HG03342 (cell line): ENCODE data around the gene DISP2.

Experiments
- ATAC-seq: cut with Tn5 transposase; IDR thresholded peaks from one replicate; pipeline ENCODE4 v1.9.1; 2021; ENCODE audit warnings: mild to moderate bottlenecking, moderate library complexity; ENCODE audit not compliant: unreplicated experiment

The DISP2 gene

DNA sequence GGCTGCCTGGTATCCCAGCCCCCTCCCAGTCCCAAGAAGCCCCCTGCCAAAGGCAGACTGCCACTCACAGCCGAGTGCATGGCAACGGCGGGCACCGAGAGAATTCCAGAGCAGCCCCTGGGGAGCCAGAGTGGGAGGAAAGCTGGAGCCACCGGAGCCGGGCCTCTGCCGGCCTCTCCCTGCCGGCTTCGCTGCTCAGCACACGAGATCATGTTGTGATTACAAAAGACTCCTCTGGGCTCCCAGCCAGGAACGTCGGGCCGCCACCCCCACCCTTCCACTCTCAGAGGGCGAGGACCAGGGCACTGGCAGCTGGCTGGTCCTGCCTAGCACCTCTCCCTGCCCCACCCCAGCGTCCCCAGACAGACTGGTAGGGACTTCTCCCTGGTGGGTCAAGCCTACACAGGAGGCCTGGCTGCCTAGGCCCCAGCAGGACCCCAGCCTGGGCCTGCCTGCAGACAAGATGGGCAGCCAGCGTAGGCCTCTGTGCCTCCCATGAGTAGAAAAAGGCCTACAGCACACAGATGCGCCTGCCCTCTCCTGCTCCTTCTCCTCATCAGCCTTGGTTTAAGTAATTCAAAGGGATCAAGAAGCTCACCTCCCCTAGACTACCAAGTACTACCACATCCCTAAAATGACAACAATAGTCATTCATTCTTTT is 17.1 kb upstream of the DISP2 start, which contains the start of gene CCDC9B:
TSS of gene CCDC9B (minus strand) at position 200 of the 661 bp plus-strand sequence. CDS start at position 80, 120 bp downstream.
- ATAC-seq, result no peak

DNA sequence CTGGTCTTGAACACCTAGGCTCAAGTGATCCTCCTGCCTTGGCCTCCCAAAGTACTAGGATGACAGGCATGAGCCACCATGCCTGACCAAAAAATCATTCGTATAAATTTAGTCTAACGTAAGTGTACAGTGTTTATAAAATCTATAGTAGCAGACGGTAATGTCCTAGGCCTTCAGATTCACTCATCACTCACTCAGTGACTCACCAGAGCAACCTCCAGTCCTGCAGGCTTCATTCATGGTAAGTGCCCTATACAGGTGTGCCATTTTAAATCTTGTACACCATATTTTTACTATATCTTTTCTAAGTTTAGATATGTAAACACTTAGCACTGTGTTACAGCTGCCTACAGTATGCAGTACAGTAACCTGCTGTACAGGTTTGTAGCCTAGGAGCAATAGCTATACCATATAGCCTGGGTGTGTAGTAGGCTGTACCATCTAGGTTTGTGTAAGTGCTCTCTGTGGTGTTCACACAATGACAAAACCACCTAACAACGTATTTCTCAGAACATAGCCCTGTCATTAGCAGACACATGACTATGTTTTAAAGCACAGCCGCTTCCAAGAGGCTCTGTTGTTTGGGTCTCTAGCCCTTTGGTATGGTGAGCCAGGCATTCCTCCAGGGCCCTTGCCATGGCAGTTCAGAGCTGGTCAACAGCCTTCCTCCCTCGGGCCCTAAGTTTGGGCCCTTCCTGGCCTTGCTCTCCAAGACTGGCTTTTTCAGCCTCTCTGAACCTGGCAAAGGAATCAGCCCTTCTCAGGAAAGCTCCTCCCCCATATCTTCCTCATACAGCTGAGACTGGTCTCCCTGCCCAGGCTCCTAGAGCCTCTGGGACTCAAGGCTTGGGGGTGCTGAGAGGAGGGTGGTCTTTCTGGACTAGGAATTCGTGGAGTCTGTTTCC is 15.4 kb upstream of the DISP2 start:
- no peak for ATAC-seq

DNA sequence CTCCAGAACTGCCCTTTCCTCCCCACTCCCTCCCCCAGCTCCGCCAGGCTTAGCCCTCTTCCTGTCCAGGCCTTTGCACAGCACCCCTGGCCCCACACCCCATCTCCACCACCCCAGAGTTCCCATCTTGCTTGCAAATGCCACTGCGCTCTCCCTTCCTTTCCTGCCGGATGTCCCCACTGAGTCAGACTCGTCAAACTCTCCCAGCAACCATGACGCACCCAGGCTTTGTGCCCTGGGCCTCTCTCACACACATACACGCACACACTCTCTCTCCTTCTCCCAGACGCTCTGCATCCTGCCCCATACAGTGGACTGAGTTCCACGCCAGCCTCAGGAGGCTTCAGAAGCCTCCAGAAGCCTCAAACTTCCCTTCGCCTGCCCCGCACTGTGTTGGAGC is 14.5 kb upstream of the DISP2 start:
- no peak for ATAC-seq

DNA sequence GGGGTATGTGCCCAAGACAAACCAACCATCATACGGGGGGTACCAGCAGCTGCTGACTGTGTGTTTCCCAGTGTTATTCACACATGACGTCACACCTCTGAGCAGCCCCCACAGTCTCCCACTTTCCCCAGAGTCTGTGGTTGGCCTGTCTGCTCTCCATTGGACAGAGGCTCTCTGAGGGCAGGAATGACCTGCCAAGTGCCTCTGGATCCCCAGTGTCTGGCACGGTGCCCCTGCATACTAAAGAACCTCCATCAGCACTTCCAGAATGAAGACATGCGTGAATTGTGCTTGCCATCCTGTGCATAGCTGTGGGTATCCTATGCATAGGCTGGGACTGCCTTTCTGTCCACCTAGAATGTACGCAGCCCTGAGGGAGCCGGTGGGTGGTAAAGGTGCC is 13.8 kb upstream of the DISP2 start:
- ATAC-seq, result no peak

DNA sequence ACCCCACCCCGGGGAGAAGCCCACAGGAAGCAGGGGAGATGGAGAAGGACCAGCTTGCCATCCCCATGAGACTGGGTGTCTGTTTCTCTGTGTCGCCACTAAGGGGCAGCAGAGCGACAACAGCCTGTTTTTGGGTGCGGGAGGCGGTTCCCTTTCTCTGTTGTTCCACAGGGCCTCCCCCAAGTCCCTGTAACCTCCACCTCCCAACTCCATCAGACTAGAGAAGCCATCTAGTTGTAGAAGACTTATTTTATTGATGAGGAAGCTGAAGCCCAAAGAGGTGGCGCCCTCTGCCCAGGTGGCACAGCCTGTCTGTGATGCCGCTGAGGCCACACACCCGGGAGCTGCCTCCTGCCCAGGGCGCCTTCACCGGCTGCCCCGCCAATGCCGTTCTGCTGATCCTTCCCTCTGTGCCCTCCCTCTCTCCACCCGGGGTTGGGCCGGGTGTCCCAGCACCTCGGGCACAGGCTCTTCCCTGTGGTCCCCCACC is 13.3 kb upstream of the DISP2 start:
- ATAC-seq, result no peak

DNA sequence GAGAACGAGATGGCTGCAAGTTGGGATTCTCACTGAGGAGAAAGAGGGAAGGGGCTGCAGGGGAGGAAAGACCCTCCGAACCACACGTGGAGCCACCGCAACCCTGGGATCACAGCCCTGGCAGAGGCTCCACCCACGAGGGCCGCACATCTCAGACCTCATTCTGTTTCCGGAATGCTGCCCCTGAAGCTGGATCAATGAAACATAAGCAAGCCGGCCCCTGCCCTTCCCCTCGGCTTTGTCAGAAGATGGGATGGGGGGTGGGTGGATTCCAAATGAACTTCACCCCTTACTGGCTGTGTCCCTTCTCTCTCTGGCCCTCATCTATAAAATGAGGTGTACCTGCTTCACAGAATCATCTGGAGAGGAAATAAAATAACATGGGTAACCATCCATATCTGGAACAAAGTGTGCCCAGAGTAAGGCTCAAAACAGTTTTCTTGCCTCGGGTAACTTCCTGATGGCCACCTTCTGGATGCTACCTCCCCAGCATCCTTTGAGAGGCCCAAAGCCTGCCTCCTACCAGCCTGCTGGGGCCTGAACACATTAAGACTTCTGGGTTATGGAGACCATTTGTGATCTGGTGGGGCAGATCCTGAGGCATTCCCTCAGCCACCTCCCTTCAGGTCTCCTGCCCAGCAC is 12.7 kb upstream of the DISP2 start:
- ATAC-seq, result no peak

DNA sequence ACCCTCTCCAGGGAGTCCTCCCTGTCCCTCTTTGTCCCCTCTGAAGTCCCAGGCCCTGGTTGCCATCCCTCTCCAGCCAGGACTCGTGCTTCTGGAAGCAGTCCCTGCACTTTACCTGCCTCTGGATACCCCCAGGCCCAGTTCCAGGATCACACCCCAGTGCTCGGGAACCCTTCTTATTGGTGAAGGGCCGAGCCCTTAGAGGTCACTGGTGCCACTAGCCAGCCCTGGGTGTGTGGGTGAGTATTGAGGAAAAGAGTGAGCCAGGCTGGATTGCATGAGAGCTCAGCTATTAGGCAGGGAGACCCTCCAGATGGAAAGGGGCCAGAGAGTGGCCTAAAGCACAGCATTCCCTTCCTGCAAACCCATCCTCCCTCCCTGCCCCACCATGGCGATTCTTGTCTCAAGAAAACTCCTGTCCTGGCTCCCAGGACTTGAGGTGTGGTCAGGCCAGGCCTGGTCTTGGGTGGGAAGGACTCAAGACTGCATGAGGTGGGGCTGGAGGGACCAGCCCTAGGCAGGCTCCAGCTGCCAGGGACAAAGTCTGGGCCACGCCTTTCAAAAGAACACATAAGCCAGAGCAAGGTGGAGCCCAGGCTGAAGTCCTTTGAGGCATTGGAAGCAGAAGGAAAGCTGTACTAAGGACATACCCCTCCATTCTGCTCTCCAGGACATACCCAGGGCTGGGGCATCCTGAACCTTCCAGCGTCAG is 12.0 kb upstream of the DISP2 start:
- ATAC-seq, result no peak

DNA sequence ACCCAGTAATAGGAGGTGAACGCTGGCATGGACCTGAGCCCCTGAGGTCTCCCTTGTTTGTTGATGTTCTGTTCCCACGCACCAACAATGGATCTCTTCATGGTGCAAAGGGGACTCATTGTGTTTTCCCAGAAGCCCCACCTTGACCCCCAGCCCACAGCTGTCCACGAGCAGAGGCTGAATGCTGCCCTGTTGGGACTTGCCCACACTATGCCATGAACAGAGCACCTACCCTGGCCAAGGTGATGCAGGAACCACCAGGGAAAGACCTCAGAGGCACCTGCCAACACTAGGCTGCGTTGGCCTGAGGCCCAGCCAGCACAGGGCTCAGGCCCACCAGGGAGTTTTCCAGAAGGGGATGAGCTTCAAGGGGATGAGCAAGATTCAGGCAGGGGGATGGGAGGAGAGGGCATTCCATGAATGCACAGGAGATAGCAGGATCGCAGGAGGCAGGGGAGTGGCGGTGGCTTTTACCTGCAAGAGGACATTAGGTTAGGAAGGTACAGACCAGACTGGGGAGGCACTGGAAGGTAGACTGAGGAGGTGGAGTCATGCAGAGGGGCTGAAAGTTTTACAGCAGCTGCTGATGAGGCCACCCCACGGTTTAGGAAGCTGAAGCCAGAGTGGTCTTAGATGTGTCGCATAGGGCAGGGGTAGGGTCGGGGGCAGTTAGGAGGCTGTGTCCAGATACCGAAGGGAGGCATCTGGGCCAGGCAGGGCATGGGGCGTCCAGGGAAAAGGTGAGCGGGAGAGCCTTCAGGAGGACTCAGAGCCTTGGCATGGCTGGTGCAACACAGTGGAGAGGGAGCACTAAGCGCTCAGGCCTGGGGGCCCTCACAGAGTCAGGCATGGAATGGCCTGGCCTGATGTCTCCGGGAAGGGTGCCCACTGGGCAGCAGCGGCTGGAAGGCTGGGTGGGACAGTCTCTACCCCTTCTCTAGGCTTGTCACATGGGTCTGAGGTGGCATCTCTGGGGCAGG is 11.2 kb upstream of the DISP2 start:
- ATAC-seq, result no peak

DNA sequence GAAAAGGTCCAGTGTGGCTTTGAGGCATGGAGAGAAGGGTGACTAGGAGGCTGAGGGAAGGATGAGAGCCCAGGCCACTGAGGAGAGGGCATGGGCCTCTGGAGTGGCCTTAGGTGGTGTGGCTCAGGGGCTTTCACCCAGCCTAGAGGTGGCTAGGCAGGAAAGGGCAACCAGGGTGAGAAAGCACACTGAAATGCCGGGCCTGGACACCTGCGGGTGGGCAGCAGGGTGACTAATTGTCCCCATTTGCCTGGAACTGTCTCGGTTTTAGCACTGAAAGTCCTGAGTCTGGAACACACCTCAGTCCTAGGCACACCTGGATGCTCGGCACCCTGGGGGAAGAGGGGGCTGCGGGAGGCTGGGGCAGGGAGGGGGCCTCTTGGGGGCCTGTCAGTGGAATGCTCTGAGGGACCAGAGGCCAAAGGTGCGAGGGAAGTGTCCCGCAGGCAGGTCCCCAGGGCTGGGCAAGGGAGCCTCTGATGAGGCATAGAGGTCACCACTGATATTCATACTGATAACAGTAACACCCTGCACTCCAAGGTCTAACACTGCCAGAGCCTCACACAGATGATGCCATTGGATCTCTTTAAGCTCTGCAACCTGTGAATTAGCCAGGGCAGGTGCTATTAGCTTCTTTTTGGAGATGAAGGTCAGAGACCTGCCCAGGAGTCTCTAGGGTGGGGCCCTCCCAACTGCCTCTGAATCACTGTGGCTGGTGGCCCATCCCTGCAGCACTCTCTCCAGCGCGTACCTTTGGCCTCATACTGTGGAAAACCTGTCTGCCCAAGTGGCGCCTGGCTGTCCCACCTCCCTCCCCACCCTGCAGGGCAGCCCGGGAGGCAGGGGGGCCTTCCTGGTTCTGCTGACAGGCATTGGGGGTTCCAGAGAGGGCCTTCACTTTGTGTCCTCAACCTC is 10.2 kb upstream of the DISP2 start:
- ATAC-seq, result no peak

DNA sequence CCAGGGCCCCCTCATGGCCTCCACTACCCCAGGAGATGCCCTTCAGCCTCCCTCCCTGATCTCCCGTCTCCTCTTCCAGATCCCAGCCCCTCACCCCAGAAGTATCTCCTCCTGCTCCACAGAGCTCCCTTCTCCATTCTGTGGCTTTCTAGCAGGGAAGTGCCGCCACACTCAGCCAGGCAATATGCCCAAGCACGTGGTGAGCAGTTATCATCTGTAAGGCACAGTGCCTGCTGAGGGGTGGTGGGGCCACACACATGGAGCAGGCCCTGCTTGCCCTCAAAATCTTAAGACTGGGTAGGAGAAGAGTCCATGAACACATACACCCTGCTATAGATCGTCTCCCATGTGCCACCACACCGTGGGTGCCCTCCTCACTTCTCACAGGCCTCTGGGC is 9.5 kb upstream of the DISP2 start:
- no peak for ATAC-seq

DNA sequence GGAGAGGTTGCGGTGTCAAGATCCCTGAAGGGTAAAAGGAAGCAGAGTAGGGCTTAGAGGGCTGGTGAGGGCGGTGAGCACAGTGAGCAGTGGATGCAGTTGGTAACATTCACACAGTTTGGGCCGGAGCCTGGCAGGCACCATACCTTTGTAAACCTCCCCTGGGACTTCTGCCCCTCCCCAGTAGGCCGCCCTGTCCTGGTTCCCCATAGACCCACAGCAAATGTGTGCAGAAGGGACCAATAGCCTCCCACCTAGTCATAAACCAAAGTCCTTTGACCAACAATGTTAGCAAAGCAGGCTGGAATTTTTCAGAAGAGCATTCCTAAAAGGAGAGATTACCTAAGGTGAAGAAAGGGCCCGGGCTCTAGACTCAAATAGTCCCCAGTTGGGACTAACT is 8.9 kb upstream of the DISP2 start:
- no peak for ATAC-seq

DNA sequence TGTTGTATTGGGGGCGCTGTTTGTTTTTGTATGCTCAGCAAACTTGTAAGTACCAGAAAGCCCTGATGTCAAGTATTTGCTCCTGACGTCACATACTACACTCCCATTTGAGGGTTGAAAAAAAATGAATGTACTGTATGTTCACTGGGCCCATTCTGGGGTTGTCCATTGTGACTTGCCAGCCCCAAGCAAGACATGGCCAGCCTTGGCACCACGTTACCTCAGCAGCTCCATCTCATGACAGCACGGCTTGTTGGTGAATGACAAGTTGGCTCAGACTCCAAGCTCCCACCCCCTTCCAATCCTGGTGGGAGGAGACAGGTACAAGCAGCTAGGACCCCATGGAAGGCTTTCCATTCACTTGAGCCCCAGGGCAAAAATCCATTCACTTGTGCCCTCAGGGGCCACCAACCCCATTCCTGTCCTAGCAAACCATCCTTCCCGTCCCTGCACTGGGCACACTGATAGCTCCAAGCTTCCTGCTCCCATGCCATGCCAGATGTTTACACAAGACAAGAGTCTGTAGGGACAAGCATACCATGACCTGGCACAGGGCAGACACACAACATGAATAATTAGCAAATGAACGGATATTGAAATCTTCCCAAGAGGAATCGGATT is 5.6 kb upstream of the DISP2 start:
- ATAC-seq, result no peak

DNA sequence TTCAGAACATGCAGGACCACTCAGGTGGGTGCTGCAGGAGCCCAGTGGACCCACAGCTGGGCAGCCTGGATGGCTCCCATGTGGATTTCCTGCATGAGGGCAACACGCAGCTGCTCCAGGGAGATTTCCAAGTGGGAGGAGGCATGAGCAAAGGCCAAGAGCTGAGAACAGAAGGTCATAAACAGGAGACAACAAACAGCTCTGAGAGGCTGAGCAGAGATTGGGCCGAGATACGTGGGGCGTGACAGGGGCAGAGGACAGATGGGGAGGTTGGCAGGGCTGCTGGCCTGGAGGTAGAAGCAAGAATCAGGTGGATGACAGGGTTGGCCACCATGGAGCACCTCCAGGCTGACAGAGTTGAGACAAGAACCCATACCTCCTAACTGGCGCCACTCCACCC is 4.3 kb upstream of the DISP2 start:
- no peak for ATAC-seq

DNA sequence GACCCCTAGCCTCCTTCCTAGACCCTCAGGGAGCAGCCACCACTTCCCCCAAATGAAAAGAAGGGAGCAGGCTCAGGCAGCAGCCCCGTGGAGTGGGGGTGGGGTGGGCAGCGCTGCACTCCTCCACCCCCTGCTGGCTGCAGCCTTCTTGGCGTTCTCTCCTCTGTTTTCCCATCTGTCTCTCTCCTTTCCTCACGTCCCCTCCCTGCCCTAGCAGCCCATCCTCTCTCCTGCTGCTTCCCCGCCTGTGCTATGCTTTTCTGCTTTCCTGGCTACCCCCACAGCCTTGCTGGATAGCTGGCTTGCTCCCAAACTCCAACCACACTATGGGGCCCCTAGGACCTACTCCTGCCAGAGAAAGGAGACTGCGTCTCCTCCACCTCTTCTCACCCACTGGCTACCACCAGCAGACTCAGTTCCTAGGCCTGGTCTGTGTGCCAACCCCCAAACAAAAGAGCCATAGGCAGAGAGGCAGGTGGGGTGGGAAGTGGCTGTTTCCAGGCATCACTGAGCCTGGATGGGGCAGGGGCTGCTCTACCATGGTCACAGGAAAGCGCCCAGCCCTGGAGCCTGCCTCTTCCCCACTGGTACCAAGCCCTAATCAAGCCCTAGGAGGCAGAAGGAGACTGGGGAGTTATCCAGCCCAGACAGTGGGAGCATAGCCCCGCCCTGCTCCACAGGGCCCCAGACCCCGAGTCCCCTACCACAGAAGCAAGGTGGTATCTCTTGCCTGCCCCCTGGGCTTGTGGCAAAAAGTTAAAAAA is 3.4 kb upstream of the DISP2 start:
- ATAC-seq, result no peak

DNA sequence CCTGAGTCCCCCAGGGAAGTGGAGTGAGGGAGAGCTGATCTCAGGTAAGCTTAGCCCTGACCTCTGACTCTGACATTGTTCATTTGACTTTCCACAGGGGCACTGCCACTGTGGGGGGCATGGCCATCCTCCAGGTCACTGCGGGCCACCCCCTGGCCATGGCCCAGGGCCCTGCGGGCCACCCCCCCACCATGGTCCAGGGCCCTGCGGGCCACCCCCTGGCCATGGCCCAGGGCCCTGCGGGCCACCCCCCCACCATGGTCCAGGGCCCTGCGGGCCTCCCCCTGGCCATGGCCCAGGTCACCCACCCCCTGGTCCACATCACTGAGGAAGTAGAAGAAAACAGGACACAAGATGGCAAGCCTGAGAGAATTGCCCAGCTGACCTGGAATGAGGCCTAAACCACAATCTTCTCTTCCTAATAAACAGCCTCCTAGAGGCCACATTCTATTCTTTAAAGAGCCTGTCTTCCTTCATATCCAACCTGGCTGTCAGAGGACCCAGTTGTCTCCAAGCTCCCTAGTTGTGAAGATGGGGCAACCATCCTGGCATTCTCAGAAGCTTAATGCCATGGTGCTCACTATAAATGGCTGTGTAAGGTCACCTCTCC is 1.9 kb upstream of the DISP2 start:
- ATAC-seq, result no peak

DNA sequence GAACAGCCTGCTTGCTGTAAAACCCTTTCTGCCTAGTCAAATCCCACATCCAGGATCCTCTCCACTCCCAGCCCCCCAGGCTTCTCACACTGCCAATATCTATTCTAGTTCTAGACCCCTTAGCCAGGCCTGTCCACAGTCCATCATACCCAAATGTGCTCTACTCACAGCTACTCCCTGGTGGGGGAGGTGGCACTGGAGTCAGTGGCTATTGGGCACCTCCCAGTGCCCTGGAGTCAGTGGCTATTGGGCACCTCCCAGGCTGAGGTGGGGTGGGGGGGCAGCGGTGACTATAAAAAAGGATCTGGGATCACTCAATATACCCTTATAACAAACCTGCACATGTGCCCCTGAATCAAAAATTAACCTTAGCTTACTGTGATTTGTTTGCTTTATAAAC is 773 bp upstream of the DISP2 start:
- no peak for ATAC-seq
